Measurements from ENCODE around the gene ARHGAP21.

DNA sequence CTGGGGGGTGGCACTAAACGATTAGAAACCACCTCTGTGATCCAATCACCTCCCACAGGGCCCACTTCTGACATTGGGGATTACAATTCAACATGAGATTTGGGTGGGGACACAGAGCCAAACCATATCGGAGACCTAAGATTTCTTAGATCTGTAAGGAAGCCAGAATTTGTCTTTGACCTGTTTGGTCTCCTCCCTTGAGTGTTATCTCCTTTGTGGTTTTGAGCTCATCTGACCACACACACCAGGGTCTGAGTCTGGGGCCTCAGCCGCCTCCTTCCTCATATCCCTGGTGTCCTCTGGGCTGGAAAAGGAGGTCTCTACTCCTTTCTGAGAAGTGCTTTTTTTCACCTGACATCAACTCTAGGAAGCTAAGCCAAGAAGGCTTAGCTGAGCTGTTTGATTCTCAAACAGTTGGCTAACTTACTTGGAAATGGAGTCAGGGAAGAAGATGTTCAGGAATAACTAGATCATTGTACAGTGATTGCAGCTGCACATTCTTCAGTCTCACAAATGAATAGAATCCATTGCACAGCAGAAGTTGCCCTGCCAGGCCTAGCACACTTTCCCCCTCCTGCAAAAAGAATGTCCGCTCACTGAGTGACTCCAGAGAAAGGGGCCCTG, 167.4 kb downstream of the ARHGAP21 start:
- TF ChIP-seq EZH2 (optimal IDR thresholded peaks at IDR 0.05; ENCODE audit: low read depth, low read length): no peak
- TF ChIP-seq, protein P1, sequence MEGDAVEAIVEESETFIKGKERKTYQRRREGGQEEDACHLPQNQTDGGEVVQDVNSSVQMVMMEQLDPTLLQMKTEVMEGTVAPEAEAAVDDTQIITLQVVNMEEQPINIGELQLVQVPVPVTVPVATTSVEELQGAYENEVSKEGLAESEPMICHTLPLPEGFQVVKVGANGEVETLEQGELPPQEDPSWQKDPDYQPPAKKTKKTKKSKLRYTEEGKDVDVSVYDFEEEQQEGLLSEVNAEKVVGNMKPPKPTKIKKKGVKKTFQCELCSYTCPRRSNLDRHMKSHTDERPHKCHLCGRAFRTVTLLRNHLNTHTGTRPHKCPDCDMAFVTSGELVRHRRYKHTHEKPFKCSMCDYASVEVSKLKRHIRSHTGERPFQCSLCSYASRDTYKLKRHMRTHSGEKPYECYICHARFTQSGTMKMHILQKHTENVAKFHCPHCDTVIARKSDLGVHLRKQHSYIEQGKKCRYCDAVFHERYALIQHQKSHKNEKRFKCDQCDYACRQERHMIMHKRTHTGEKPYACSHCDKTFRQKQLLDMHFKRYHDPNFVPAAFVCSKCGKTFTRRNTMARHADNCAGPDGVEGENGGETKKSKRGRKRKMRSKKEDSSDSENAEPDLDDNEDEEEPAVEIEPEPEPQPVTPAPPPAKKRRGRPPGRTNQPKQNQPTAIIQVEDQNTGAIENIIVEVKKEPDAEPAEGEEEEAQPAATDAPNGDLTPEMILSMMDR (IDR thresholded peaks at IDR 0.05; ENCODE audit: low read length): no peak

All from MM.1S (cell line).